ENCODE data around the gene MEGF6.

DNA sequence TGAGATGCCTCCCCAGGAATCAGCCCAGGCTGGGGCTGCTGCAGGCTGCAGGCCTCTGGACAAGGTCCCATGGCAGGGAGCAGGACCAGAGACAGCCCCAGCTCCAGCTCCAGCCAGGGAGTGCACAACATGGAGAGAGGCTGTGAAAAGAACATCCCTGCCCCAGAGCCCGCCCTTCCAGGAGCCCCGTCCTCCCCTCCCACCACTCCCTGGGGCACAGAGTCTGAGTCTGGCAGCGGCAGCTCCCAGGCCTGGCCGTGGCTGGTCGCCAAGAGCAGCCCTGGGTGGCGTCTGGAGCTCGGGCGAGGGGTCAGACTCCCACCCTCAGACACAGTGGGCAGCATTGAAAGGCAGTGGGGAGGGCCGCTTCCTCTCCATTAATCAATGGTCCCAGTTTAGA lies 37.8 kb downstream of the MEGF6 start:
- TF ChIP-seq POLR2AphosphoS5 (IDR thresholded peaks at IDR 0.05), result no peak
- TF ChIP-seq, protein P1, sequence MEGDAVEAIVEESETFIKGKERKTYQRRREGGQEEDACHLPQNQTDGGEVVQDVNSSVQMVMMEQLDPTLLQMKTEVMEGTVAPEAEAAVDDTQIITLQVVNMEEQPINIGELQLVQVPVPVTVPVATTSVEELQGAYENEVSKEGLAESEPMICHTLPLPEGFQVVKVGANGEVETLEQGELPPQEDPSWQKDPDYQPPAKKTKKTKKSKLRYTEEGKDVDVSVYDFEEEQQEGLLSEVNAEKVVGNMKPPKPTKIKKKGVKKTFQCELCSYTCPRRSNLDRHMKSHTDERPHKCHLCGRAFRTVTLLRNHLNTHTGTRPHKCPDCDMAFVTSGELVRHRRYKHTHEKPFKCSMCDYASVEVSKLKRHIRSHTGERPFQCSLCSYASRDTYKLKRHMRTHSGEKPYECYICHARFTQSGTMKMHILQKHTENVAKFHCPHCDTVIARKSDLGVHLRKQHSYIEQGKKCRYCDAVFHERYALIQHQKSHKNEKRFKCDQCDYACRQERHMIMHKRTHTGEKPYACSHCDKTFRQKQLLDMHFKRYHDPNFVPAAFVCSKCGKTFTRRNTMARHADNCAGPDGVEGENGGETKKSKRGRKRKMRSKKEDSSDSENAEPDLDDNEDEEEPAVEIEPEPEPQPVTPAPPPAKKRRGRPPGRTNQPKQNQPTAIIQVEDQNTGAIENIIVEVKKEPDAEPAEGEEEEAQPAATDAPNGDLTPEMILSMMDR (IDR thresholded peaks at IDR 0.05), result no peak
- TF ChIP-seq POLR2A (IDR thresholded peaks at IDR 0.05), result no peak
